ENCODE data around the gene TJP1. TPM values are rescaled to one million over a fixed set of nuclear protein-coding genes. Genes with fewer than 3 reads are reported as not detected.

TJP1 gene
- total RNA-seq, 6 donors from 2014 or later, result 88.0 to 168 (median 113) TPM

- no peaks in the 10 kb centered on the region for H3K27me3 ChIP-seq
- H3K27ac ChIP-seq, result no peak overlapping the region
- ATAC-seq (ENCODE audit: low FRiP score in 2 of 2), result no peak
- no peaks in the 10 kb centered on the region for H3K36me3 ChIP-seq
- 95 to 97% methylated on average over 1 of the region's 1 CpG for WGBS, 2 donors
- H3K4me1 ChIP-seq, result peaks cover 0 to 16% (median 11%) of the 10 kb centered on the region in 4 donors
- no peak for DNase-seq
- no peaks in the 10 kb centered on the region for H3K9me3 ChIP-seq
- no peak for TF ChIP-seq POLR2A (IDR thresholded peaks at IDR 0.05)
- no peak for TF ChIP-seq POLR2AphosphoS5 (IDR thresholded peaks at IDR 0.05)
- no peak for TF ChIP-seq EP300 (IDR thresholded peaks at IDR 0.05)
- no peak for TF ChIP-seq CTCF (IDR thresholded peaks at IDR 0.05)
- no peak overlapping the region for H3K4me3 ChIP-seq
Observed at GRCh38 chr15:29866337-29866736, 44.1 kb upstream of the TJP1 start.

- Histone ChIP-seq H3K27ac (peak overlapping the region in 1 of 4 donors; percentile 44), H3K4me3 (no peak overlapping the region), H3K27me3 (no peaks in the 10 kb centered on the region), H3K4me1 (peaks cover 0 to 11% (median 2%) of the 10 kb centered on the region in 4 donors), H3K36me3 (no peaks in the 10 kb centered on the region), H3K9me3 (no peaks in the 10 kb centered on the region)
- no peak for DNase-seq
- no peak for ATAC-seq (ENCODE audit: low FRiP score in 2 of 2)
- 61 to 64% methylated on average over 4 of the region's 4 CpGs for WGBS, 2 donors
- no peak for TF ChIP-seq CTCF (IDR thresholded peaks at IDR 0.05)
- TF ChIP-seq POLR2AphosphoS5 (IDR thresholded peaks at IDR 0.05), result no peak
- no peak for TF ChIP-seq POLR2A (IDR thresholded peaks at IDR 0.05)
Observed at GRCh38 chr15:29864501-29864900, 42.2 kb upstream of the TJP1 start.

- H3K36me3 ChIP-seq, result no peaks in the 10 kb centered on the region
- TF ChIP-seq POLR2AphosphoS5 (IDR thresholded peaks at IDR 0.05), result no peak
- no peak for TF ChIP-seq POLR2A (IDR thresholded peaks at IDR 0.05)
- TF ChIP-seq EP300 (IDR thresholded peaks at IDR 0.05), result no peak
- TF ChIP-seq CTCF (IDR thresholded peaks at IDR 0.05), result no peak
- H3K9me3 ChIP-seq, result no peaks in the 10 kb centered on the region
- no peaks in the 10 kb centered on the region for H3K27me3 ChIP-seq
- ATAC-seq (ENCODE audit: low FRiP score in 2 of 2), result no peak
- no peak overlapping the region for H3K4me3 ChIP-seq
- no peak for DNase-seq
- no peak overlapping the region for H3K27ac ChIP-seq
- H3K4me1 ChIP-seq, result peaks cover 0 to 6% (median 0%) of the 10 kb centered on the region in 4 donors
- WGBS, 2 donors, result 80 to 90% methylated on average over 4 of the region's 4 CpGs
Observed at GRCh38 chr15:29863438-29863837, 41.2 kb upstream of the TJP1 start.

- H3K4me1 ChIP-seq, result peaks cover 0 to 6% (median 0%) of the 10 kb centered on the region in 4 donors
- DNase-seq, result no peak
- no peak overlapping the region for H3K27ac ChIP-seq
- H3K36me3 ChIP-seq, result no peaks in the 10 kb centered on the region
- H3K27me3 ChIP-seq, result no peaks in the 10 kb centered on the region
- no peaks in the 10 kb centered on the region for H3K9me3 ChIP-seq
- no peak for TF ChIP-seq EP300 (IDR thresholded peaks at IDR 0.05)
- H3K4me3 ChIP-seq, result no peak overlapping the region
- ATAC-seq (ENCODE audit: low FRiP score in 2 of 2), result no peak
- 59 to 70% methylated on average over 2 of the region's 2 CpGs for WGBS, 2 donors
Observed at GRCh38 chr15:29862271-29862670, 40.0 kb upstream of the TJP1 start.

- H3K36me3 ChIP-seq, result no peaks in the 10 kb centered on the region
- no peak for ATAC-seq (ENCODE audit: low FRiP score in 2 of 2)
- TF ChIP-seq EP300 (IDR thresholded peaks at IDR 0.05) (no peak), CTCF (IDR thresholded peaks at IDR 0.05) (no peak), POLR2AphosphoS5 (IDR thresholded peaks at IDR 0.05) (no peak), POLR2A (IDR thresholded peaks at IDR 0.05) (no peak)
- no peak overlapping the region for H3K4me3 ChIP-seq
- peaks cover 0 to 12% (median 0%) of the 10 kb centered on the region in 4 donors for H3K4me1 ChIP-seq
- H3K9me3 ChIP-seq, result no peaks in the 10 kb centered on the region
- DNase-seq, result no peak
- H3K27me3 ChIP-seq, result no peaks in the 10 kb centered on the region
- WGBS, 2 donors, result 82 to 88% methylated on average over 2 of the region's 2 CpGs
- H3K27ac ChIP-seq, result no peak overlapping the region
Observed at GRCh38 chr15:29860872-29861271, 38.6 kb upstream of the TJP1 start.

Data from upper lobe of left lung (tissue), 6 donors.